Caco-2 (cell line): Measurements from ENCODE around the gene STUM. TPM values are rescaled to one million over a fixed set of nuclear protein-coding genes. Genes with fewer than 3 reads are reported as not detected.
"Not testable (repeated sequence)": the region's sequence is repeated elsewhere in the genome, so short reads cannot be mapped to it uniquely, and the experiment has no call there.

Source experiments
- BruUV-seq: library from RNA; stranded (reverse); fragments of 400-500 nt; replicated peaks from 2 replicates; lab custom pipeline; 2021; lab: Mats Ljungman, UMichigan
- CTCF ChIA-PET: fragments of 300-600 bp; sonication (Branson Sonifier 250); formaldehyde crosslinking; loops from one replicate; lab custom pipeline; 2022; ENCODE audit warnings: antibody characterized with exemption; lab: Charles Lee
- POLR2A ChIA-PET: fragments of 300-600 bp; sonication (Branson Sonifier 250); formaldehyde crosslinking; loops from one replicate; lab custom pipeline; 2022; ENCODE audit warnings: antibody characterized with exemption; lab: Charles Lee
- DNase-seq, 2 experiments: peaks; one replicate each; pipeline versions ENCODE4 v3.0.0 to v3.0.0-alpha.2; 2020 to 2022
- H3K27me3 ChIP-seq: replicated peaks from 2 replicates; pipeline ENCODE4 v1.6.0; 2011; ENCODE audit warnings: low read length; ENCODE audit not compliant: control insufficient read depth, insufficient read depth
- H3K36me3 ChIP-seq: 2 replicates; pipeline ENCODE4 v1.5.1; 2011; ENCODE audit warnings: low read length; ENCODE audit not compliant: control insufficient read depth, insufficient read depth
- H3K4me1 ChIP-seq: fragments of 250-450 bp; sonication (Bioruptor Pico); 2 replicates; pipeline ENCODE4 v1.5.1; 2020; ENCODE audit warnings: mild to moderate bottlenecking
- H3K4me3 ChIP-seq: 2 replicates; pipeline ENCODE4 v1.5.1; 2011; ENCODE audit warnings: low read depth, mild to moderate bottlenecking, control low read depth, low read length
- H3K9me3 ChIP-seq: fragments of 250-450 bp; sonication (Bioruptor Pico); 2 replicates; pipeline ENCODE4 v1.5.1; 2020; ENCODE audit warnings: mild to moderate bottlenecking, moderate library complexity
- H3K27ac Mint-ChIP-seq: one replicate; pipeline ENCODE4 v1.8.0; 2022; ENCODE audit warnings: mixed read lengths; ENCODE audit not compliant: unreplicated experiment
- H3K27me3 Mint-ChIP-seq: one replicate; pipeline ENCODE4 v1.8.0; 2022; ENCODE audit warnings: mixed read lengths; ENCODE audit not compliant: insufficient read depth, unreplicated experiment
- H3K36me3 Mint-ChIP-seq: one replicate; pipeline ENCODE4 v1.8.0; 2022; ENCODE audit warnings: mild to moderate bottlenecking, mixed read lengths; ENCODE audit not compliant: insufficient read depth, unreplicated experiment
- H3K4me1 Mint-ChIP-seq: one replicate; pipeline ENCODE4 v1.8.0; 2022; ENCODE audit warnings: low read depth, mixed read lengths; ENCODE audit not compliant: unreplicated experiment
- H3K4me3 Mint-ChIP-seq: one replicate; pipeline ENCODE4 v1.8.0; 2022; ENCODE audit warnings: mild to moderate bottlenecking, moderate library complexity, mixed read lengths; ENCODE audit not compliant: unreplicated experiment
- H3K9me3 Mint-ChIP-seq: one replicate; pipeline ENCODE4 v1.8.0; 2022; ENCODE audit warnings: mixed read lengths; ENCODE audit not compliant: unreplicated experiment
- CTCF ChIP-seq, 2 experiments: fragments of 200-600 bp in 1 of 2; IDR thresholded peaks; 1 replicate in 1 of 2; 2 replicates in 1 of 2; pipeline versions ENCODE4 v1.5.1 to v1.8.0; 2011 to 2022; ENCODE audit warnings: antibody characterized with exemption in 1 of 2, control low read depth in 1 of 2, inconsistent platforms in 1 of 2, low read depth in 1 of 2, low read length in 1 of 2, mild to moderate bottlenecking in 1 of 2, moderate library complexity in 1 of 2; ENCODE audit not compliant: insufficient read depth in 1 of 2, severe bottlenecking in 1 of 2, unreplicated experiment in 1 of 2
- intact Hi-C: fragments of 100-400 bp; cut with micrococcal nuclease; formaldehyde crosslinking; loops from one replicate; pipeline ENCODE4 v1.10.0; 2022; ENCODE audit not compliant: unreplicated experiment
- total RNA-seq: library from RNA; stranded (reverse); gene quantifications from 2 replicates; pipeline ENCODE4 v1.2.3, GENCODE V29; 2022

STUM gene
- total RNA-seq, 1 experiment from 2014 or later: 1.7 TPM

GRCh38 chr1:226637147-226637935 is 88.8 kb downstream of the STUM start:
- no peak overlapping the region for H3K4me3 ChIP-seq
- Mint-ChIP-seq H3K4me1 (no peaks in the 10 kb centered on the region), H3K27ac (no peak overlapping the region), H3K4me3 (no peak overlapping the region), H3K36me3 (no peaks in the 10 kb centered on the region), H3K27me3 (no peaks in the 10 kb centered on the region), H3K9me3 (no peaks in the 10 kb centered on the region)
- BruUV-seq: no TSS peak
- DNase-seq: peak in 1 of 2 experiments; percentile 29
- H3K27me3 ChIP-seq: no peaks in the 10 kb centered on the region
- H3K36me3 ChIP-seq: no peaks in the 10 kb centered on the region; the same call in 1 of the 2 replicates
- POLR2A ChIA-PET: no interaction called here
- H3K4me1 ChIP-seq: no peaks in the 10 kb centered on the region
- no peaks in the 10 kb centered on the region for H3K9me3 ChIP-seq
- CTCF ChIA-PET: interaction anchor here (0.7 to 0.9 kb wide), 2 partner anchors 17 to 68 kb away, joined by 3 read pairs; no protein-coding TSS in a partner anchor
- intact Hi-C loops: no loop called here
- TF ChIP-seq CTCF (IDR thresholded peaks at IDR 0.05; ENCODE audit: insufficient read depth in 1 of 2, low read depth in 1 of 2, low read length in 1 of 2, severe bottlenecking in 1 of 2, unreplicated experiment in 1 of 2): peak in 1 of 2 experiments; percentile 44

GRCh38 chr1:226638001-226638601 is 89.5 kb downstream of the STUM start:
- H3K4me1 ChIP-seq: no peaks in the 10 kb centered on the region
- no TSS peak for BruUV-seq
- Mint-ChIP-seq H3K9me3 (no peaks in the 10 kb centered on the region), H3K4me1 (no peaks in the 10 kb centered on the region), H3K36me3 (no peaks in the 10 kb centered on the region), H3K4me3 (no peak overlapping the region), H3K27ac (no peak overlapping the region), H3K27me3 (no peaks in the 10 kb centered on the region)
- intact Hi-C loops: no loop called here
- H3K4me3 ChIP-seq: no peak overlapping the region
- no peaks in the 10 kb centered on the region; the same call in 1 of the 2 replicates for H3K36me3 ChIP-seq
- no peaks in the 10 kb centered on the region for H3K9me3 ChIP-seq
- no peak for TF ChIP-seq CTCF (IDR thresholded peaks at IDR 0.05; ENCODE audit: insufficient read depth in 1 of 2, low read depth in 1 of 2, low read length in 1 of 2, severe bottlenecking in 1 of 2, unreplicated experiment in 1 of 2)
- ChIA-PET POLR2A (no interaction called here), CTCF (interaction anchor here (0.9 kb wide), 1 partner anchor 16 kb away, joined by 3 read pairs; no protein-coding TSS in a partner anchor)
- no peaks in the 10 kb centered on the region for H3K27me3 ChIP-seq
- no peak for DNase-seq

GRCh38 chr1:226638608-226639007 is 90.0 kb downstream of the STUM start:
- BruUV-seq: no TSS peak
- Mint-ChIP-seq H3K27ac (no peak overlapping the region), H3K36me3 (no peaks in the 10 kb centered on the region), H3K27me3 (no peaks in the 10 kb centered on the region), H3K4me3 (no peak overlapping the region), H3K4me1 (no peaks in the 10 kb centered on the region), H3K9me3 (no peaks in the 10 kb centered on the region)
- Histone ChIP-seq H3K36me3 (no peaks in the 10 kb centered on the region; the same call in 1 of the 2 replicates), H3K4me3 (no peak overlapping the region), H3K4me1 (no peaks in the 10 kb centered on the region), H3K9me3 (no peaks in the 10 kb centered on the region), H3K27me3 (no peaks in the 10 kb centered on the region)
- ChIA-PET CTCF (no interaction called here), POLR2A (no interaction called here)
- no peak for TF ChIP-seq CTCF (IDR thresholded peaks at IDR 0.05; ENCODE audit: insufficient read depth in 1 of 2, low read depth in 1 of 2, low read length in 1 of 2, severe bottlenecking in 1 of 2, unreplicated experiment in 1 of 2)
- intact Hi-C loops: no loop called here
- no peak for DNase-seq

GRCh38 chr1:226639206-226639605 is 90.6 kb downstream of the STUM start:
- DNase-seq, BruUV-seq, H3K36me3 Mint-ChIP-seq, H3K4me3 ChIP-seq, H3K4me1 Mint-ChIP-seq, H3K27ac Mint-ChIP-seq, H3K9me3 Mint-ChIP-seq, POLR2A ChIA-PET, H3K4me1 ChIP-seq, H3K27me3 Mint-ChIP-seq, H3K4me3 Mint-ChIP-seq, intact Hi-C loops, H3K27me3 ChIP-seq, H3K36me3 ChIP-seq, CTCF ChIA-PET, H3K9me3 ChIP-seq: not testable (repeated sequence)
